Kidney (tissue), 14 donors: ENCODE results near the gene TSPAN31. TPM values are rescaled to one million over a fixed set of nuclear protein-coding genes. Genes with fewer than 3 reads are reported as not detected.

Experiments used
- DNase-seq, 5 donors: peaks; one replicate each; pipeline ENCODE4 v3.0.0-alpha.2; 2013 to 2020
- FAIRE-seq: peaks from 2 replicates; lab custom pipeline; 2012; peaks lifted over from hg19 to GRCh38; lab: Jason Lieb, UNC
- H3K27ac ChIP-seq, 2 donors: one replicate each; pipeline ENCODE4 v1.7.0; 2013; ENCODE audit warnings: low read depth in 2 of 2, low read length in 2 of 2, inconsistent platforms in 1 of 2
- H3K27me3 ChIP-seq: one replicate; pipeline ENCODE4 v1.7.1; 2013; ENCODE audit warnings: low read length, inconsistent platforms; ENCODE audit not compliant: control insufficient read depth, insufficient read depth
- H3K36me3 ChIP-seq, 3 donors: one replicate each; pipeline versions ENCODE4 v1.7.0 to v1.7.1; 2013; ENCODE audit warnings: low read length in 3 of 3, control low read depth in 1 of 3, inconsistent platforms in 1 of 3; ENCODE audit not compliant: insufficient read depth in 3 of 3, control insufficient read depth in 2 of 3
- H3K4me1 ChIP-seq, 3 donors: one replicate each; pipeline versions ENCODE4 v1.7.0 to v1.7.1; 2013; ENCODE audit warnings: low read length in 3 of 3, inconsistent platforms in 1 of 3, low read depth in 1 of 3; ENCODE audit not compliant: control insufficient read depth in 2 of 3, insufficient read depth in 2 of 3
- H3K4me3 ChIP-seq, 3 donors: one replicate each; pipeline versions ENCODE4 v1.7.0 to v1.8.1; 2013; ENCODE audit warnings: low read length in 3 of 3, control low read depth in 1 of 3, inconsistent platforms in 1 of 3
- H3K9ac ChIP-seq, 3 donors: one replicate each; pipeline versions ENCODE4 v1.7.0 to v1.7.1; 2013; ENCODE audit warnings: low read length in 3 of 3, control low read depth in 1 of 3, inconsistent platforms in 1 of 3
- H3K9me3 ChIP-seq, 3 donors: one replicate each; pipeline versions ENCODE4 v1.7.0 to v1.7.1; 2013; ENCODE audit warnings: low read length in 3 of 3, control low read depth in 1 of 3, inconsistent platforms in 1 of 3; ENCODE audit not compliant: control insufficient read depth in 2 of 3, insufficient read depth in 1 of 3
- intact Hi-C: fragments of 100-400 bp; cut with DNase I; formaldehyde crosslinking; loops from one replicate; pipeline ENCODE4 v1.11.1; 2022
- polyA plus RNA-seq: library from polyadenylated mRNA; stranded (reverse); fragments of 350-450 nt; fragmentation: Illumina TruSeq; extraction: RNeasy Lipid Tissue Mini Kit (QIAGEN cat#74804); gene quantifications from one replicate; pipeline ENCODE4 v1.2.3, GENCODE V29; 2014; ENCODE audit warnings: low read depth, low replicate concordance; ENCODE audit not compliant: insufficient read depth
- total RNA-seq: library from RNA; stranded (reverse); fragmentation: NEBNext Ultra II Directional; extraction: Animal tissue kit (Norgen Biotek cat#: 25700); gene quantifications from one replicate; pipeline ENCODE4 v1.2.1, GENCODE V29; 2021
- TF ChIP-seq, protein P1 (sequence below): IDR thresholded peaks from 3 replicates; pipeline ENCODE4 v1.5.1; 2012; ENCODE audit warnings: mild to moderate bottlenecking, moderate library complexity, borderline replicate concordance; ENCODE audit not compliant: insufficient read depth; ENCODE audit errors: extremely low read depth
- donor health status: control.
- donor health status: control.
- donor health status: control.
- donor health status: control.
- donor health status: control.
- donor health status: DM: yes; HTN: yes; CAD: no.
- donor health status: Normal renal cell carcinoma (clear cell type).

Gene TSPAN31
- total and polyA plus RNA-seq, 2 donors from 2014 or later: 53.3 to 60.1 TPM

DNA sequence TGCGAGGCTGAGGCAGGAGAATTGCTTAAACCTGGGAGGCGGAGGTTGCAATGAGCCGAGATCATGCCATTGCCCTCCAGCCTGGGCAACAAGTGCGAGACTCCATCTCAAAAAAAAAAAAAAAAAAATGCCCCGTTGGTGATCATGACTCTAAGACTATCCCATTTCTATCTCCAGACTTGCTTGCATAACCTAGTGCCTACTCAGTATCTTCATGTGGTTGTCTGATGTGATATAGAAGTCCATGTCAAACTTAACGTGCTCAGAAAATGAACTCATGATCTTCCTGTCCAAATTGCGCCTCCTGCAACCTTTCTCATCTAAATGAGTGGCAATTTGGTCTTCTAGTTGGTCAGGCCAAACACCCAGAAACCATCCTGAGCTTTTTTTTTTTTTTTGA is 33.1 kb downstream of the TSPAN31 start:
- no peak overlapping the region for H3K27ac ChIP-seq
- intact Hi-C loops: no loop called here
- peaks cover 0 to 27% (median 25%) of the 10 kb centered on the region in 3 donors for H3K4me1 ChIP-seq
- H3K36me3 ChIP-seq: peaks cover 0 to 6% (median 0%) of the 10 kb centered on the region in 3 donors
- no peak for DNase-seq
- H3K9ac ChIP-seq: no peak overlapping the region
- TF ChIP-seq, protein P1, sequence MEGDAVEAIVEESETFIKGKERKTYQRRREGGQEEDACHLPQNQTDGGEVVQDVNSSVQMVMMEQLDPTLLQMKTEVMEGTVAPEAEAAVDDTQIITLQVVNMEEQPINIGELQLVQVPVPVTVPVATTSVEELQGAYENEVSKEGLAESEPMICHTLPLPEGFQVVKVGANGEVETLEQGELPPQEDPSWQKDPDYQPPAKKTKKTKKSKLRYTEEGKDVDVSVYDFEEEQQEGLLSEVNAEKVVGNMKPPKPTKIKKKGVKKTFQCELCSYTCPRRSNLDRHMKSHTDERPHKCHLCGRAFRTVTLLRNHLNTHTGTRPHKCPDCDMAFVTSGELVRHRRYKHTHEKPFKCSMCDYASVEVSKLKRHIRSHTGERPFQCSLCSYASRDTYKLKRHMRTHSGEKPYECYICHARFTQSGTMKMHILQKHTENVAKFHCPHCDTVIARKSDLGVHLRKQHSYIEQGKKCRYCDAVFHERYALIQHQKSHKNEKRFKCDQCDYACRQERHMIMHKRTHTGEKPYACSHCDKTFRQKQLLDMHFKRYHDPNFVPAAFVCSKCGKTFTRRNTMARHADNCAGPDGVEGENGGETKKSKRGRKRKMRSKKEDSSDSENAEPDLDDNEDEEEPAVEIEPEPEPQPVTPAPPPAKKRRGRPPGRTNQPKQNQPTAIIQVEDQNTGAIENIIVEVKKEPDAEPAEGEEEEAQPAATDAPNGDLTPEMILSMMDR: no peak
- H3K27me3 ChIP-seq: no peaks in the 10 kb centered on the region
- H3K4me3 ChIP-seq: no peak overlapping the region
- H3K9me3 ChIP-seq: no peaks in the 10 kb centered on the region
- FAIRE-seq: no peak

DNA sequence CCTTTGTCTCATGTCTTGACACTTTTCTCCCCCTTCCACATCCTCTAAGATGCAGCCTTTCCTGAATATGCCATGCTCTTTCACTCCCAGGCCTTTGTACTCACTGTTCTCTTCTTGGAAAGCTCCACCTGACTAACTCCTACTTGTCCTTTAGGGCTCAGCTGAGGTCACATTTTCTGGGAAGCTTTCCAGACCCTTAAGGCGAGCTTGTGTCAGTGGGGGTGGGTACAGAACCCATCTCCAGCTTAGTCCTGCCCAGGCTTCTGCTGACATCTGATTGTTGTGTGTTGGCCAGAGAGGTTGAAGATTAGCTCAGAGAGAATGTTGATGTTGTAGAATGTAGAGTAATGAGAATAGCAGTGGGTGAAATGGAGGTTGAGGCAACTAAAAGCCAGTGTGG is 34.9 kb downstream of the TSPAN31 start:
- H3K27me3 ChIP-seq: no peaks in the 10 kb centered on the region
- H3K9ac ChIP-seq: no peak overlapping the region
- intact Hi-C loops: no loop called here
- TF ChIP-seq, protein P1: no peak
- no peak for FAIRE-seq
- H3K4me3 ChIP-seq: no peak overlapping the region
- peak in 1 of 5 donors; percentile 33 for DNase-seq
- H3K4me1 ChIP-seq: peaks cover 0 to 33% (median 27%) of the 10 kb centered on the region in 3 donors
- H3K36me3 ChIP-seq: peaks cover 0 to 6% (median 0%) of the 10 kb centered on the region in 3 donors
- peak overlapping the region; percentile 45 to 84 for H3K27ac ChIP-seq
- no peaks in the 10 kb centered on the region for H3K9me3 ChIP-seq

DNA sequence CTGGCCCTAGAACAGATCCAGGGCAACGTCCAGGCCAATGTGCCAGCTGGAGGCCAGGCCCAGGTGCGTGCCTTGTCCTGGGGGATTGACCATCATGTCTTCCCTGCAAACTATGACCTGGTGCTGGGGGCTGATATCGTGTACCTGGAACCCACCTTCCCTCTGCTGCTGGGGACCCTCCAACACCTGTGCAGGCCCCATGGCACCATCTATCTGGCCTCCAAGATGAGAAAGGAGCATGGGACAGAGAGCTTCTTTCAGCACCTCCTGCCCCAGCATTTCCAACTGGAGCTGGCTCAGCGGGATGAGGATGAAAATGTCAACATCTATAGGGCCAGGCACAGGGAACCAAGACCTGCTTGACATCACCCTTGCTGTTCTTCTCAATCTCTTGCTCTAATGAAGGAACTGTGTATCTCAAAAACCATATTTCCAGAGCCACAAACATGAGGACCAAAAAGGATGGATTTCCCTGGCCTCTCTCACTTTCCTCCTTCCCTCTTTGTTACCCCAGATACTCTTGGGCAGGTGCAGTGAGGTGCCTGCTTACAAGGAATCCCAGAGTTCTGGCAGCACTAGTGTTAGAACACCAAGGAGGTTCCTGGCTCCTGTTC is 35.6 kb downstream of the TSPAN31 start:
- peak overlapping the region; percentile 45 to 84 for H3K27ac ChIP-seq
- H3K9me3 ChIP-seq: no peaks in the 10 kb centered on the region
- peaks cover 0 to 33% (median 27%) of the 10 kb centered on the region in 3 donors for H3K4me1 ChIP-seq
- no peak overlapping the region for H3K9ac ChIP-seq
- peaks cover under 1 to 6% (median under 1%) of the 10 kb centered on the region in 3 donors for H3K36me3 ChIP-seq
- DNase-seq (no peak), FAIRE-seq (no peak)
- H3K4me3 ChIP-seq: no peak overlapping the region
- TF ChIP-seq, protein P1: no peak
- intact Hi-C loops: no loop called here
- no peaks in the 10 kb centered on the region for H3K27me3 ChIP-seq
